ENCODE results near the gene SERPINB6.
A peak's percentile ranks its signal among the peaks of the same experiment; 100 is the strongest.

The SERPINB6 gene

DNA sequence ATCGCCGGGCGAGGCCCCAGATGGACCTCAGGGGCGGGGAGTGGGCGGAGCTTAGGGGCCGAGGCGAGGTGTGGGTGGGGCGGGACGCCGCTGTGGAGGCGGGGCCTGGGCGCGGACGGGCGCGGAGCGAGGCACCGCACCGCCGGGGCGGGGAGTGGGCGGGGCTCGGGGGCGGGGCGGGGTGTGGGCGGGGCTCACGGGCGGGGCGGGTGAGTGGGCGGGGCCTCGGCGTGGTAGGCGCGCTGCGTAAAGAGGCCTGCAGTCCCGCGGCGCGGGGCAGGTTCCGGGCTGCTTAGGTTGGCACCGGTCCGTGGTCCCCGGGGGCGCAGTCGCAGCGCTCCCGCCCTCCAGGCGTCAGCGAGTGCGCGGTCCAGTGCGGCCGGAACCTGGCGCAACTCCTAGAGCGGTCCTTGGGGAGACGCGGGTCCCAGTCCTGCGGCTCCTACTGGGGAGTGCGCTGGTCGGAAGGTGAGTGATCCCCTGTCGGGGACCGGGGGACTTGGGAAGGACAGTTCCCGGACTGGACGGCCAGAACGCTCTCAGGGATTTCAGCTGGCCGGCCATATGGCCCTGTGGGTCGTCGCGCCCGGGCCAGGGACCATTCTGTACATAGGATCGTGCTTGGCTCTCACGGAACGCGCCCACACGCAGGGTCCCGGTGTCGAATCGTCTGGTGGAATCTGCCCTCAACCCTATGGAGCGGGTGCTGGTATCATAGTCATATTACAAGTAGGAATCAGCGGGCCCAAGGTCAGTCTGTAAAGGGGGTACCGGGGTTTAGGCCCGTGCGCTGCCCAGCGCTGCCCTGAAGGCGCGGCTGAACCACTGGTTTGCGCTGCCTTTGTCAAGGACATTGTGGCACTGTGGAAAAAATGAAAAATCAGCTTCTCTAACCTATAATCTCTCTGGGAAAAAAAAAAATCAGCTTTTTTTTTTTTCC is 28.5 kb upstream of the SERPINB6 start, which contains the start of gene NQO2:
NQO2 (plus strand) TSS at position 277 of the 940 bp plus-strand sequence. CDS start 6,659 bp downstream, outside the sequence.
- peak in 56 of 58 donors; percentile 21 to 92 (median 86) for DNase-seq

DNA sequence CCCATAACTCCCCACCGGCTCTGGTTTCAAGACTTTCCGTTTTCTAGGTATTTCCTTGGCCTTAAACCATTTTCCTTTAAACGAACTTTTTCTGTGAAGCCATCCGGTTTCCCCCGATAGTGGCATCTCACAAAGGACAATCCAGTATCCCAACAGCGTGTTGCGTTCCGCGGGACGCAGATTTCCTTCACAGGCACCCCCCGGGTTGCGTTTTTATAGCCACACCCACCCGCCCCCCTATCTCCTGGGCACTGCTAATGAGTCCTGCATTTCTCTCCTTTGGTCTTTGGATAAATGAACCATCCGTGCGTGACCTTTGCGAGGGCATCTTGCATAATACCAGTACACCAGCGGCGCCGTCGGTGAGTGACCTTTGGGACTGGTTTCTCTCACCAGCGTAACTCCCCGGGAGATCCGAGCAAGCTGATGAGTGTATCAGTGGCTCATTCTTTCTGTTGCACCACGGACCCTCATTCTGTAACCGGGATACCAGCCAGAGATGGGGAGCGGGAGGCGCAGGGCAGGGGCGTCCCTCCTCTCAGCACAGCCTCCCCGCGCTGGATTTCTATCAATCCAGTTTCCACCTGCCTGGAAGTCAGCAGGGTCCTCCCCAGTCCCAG is 27.7 kb upstream of the SERPINB6 start:
- DNase-seq = peak in 8 of 58 donors; percentile 38 to 66 (median 50)

DNA sequence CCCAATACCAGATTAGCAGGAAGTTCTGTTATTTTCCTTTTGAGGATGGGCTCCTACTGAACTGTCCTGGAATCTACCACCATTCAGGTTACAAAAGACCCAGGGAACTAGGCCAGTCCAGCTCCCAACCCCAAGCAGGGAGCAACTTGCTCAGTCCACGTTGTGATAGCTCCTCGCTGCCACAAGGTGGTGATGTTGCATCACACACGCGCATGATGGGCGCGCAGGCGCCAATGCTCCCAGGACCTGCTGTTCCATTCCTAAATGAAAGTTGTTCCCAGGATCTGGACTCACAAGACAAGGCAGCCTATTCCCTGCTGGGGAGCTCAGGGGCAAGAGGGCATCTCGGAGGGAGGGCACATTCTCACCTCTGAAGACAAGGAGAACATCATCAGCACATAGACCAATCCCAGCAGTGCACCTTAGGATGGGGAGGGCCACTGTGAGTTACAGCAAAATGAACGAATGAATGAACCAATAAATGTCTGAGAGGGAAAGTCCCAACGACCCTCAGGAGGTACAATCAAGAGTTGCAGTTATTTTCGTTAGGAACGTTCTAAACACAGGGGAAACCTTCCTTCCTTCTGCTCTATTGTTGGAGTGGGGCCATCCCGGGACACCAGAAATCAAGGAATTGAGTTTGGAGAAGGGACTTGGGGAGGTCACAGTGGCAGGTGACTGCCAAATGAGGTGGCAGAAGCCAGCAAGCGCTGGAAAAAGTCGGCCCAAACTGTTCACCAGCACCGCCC is 27.1 kb upstream of the SERPINB6 start:
- peak in 10 of 58 donors; percentile 20 to 55 (median 37) for DNase-seq

DNA sequence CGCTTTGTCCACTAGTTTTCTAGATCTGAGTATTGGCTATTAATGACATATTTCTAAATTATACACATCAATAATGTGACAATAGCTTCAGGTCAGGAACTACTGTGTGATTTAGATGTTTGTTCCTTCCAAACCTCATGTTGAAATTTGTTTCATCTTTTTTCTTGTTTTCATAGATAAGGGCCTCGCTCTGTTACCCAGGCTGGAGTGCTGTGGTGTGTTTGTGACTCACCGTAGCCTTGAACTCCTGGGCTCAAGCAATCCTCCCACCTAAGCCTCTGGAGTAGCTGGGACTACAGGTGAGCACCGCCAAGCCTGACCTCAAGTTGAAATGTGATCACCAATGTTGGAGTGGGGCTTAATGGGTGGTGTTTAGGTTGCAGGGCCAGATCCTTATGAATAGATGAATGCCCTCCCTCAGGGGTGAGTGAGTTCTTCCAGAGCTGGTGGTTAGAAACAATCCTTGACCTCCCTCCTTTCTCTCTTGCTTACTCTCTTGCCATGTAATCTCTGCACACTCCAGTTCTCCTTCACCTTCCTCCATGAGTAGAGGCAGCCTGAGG is 22.5 kb upstream of the SERPINB6 start:
- no peak for DNase-seq

DNA sequence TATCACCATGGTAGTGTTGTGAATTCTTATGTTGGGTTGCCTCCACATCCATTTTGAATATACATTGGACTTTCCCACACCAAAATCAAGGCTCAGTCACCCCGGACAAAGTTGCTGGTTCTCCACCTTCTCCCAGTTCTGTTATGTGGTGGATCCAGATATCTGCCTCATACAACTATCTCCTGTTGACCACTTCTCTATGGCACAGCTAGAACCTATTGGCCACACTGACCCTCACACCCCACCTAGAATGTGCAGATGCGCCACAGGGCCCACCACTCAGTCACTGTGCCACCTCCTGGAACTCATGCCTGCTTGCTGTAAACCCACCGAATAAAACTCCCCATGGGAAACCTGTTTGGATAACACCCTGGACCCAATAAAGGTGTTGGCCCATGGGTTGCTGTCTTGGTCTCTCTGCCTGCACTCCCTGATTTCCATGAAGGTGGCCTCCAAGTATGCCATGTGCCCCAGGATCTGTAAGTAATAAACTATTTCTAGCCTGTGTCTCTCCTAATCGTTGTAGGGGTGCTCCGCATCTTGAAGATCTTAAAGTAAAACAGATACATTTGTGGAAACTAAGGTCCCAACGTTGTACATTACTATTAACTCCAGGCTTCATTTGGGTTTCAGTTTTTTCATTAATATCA is 21.1 kb upstream of the SERPINB6 start:
- no peak for DNase-seq

DNA sequence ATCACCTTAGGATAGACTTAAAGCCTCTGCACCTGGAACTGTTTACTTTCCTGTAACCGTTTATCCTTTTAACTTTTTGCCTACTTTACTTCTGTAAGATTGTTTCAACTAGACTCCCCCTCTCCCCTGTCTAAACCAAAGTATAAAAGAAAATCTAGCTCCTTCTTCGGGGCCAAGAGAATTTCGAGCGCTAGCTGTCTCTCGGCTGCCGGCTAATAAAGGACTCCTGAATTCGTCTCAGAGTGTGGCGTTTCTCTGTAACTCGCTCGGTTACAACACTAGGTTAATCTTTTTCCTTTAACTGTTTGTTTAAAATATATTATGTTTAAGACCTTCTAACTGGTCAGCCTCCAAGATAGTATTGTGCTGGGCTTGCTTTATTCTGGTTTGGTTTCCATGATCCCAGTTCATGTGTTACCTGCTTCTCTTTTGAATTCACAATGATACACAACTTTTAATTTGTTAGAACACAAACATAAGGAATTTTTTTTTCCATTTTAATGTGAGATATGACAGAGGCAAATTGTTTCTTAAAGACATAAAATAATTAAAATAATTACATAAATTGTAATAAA is 19.7 kb upstream of the SERPINB6 start:
- peak in 1 of 58 donors; percentile 36 for DNase-seq

DNA sequence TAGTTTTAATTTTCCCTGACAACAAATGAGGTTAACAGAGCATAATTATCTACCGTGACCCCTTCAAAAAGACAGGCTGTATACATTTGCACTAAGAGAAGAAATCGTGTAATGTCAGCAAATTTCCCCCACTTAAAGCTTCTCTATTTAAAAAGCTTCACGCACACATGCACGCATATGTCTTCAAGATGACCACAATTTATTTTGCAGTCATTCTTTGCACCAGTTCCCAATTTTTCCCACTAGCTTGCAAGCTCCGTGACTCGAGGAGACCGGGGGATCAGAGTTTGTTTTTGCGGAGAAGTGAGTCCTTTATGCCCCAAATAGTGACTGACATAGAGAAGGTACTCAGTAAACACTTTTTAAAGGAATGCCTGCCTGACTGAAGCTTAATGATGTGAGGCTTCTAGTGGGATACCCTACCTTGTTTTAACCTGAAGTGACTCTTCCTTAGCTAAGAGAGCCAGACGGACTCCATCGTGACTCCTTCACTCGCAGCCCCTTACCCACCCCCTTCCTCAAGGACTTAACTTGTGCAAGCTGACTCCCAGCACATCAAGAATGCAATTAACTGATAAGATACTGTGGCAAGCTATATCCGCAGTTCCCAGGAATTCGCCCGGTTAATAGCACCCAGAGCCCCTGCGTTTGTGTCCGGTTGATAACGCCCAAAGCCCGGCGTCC is 19.0 kb upstream of the SERPINB6 start:
- DNase-seq = peak in 25 of 58 donors; percentile 8 to 72 (median 33)

DNA sequence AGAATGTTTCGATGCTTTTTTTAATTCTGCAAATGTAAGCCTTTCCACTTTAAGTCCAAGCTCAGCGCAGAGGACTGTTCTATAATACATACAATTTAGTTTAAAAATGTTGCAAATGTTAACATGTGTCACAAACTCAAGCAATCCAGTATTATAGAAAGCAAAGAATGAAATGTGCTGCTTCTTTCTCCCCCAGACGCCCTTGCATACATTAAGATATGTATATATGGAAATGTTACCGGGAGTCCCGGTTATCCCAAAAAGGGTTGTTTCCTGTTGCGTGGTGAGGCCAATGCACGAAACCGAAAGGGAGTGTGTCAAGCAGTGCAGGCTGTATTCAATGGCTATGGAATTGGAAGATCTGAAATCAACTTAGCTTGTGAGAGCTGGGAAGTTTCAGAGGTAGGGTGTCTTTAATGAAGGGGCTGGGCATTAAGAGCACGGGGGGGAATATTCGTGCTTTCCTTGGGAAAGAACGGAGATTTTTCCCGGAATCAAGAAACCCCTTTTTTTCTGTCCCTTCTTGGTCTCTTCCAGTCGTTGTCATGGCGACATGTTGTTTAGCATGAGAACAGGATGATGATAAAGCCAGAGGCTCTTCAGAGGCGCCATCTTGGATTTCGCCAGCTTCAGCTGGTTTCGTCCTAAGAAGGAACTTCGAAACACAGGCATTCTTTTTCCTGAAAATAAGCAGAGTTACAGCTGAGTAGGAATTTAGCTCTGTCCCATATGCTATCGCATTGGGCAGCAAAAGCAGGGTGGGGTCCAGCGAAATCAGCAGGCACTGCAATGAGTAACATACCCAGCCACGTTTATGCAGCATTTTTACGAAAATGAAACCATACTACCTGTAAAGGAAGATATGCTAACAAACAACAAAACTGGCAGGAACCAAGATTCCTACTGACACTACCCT is 18.2 kb upstream of the SERPINB6 start:
- peak in 56 of 58 donors; percentile 23 to 97 (median 86) for DNase-seq

DNA sequence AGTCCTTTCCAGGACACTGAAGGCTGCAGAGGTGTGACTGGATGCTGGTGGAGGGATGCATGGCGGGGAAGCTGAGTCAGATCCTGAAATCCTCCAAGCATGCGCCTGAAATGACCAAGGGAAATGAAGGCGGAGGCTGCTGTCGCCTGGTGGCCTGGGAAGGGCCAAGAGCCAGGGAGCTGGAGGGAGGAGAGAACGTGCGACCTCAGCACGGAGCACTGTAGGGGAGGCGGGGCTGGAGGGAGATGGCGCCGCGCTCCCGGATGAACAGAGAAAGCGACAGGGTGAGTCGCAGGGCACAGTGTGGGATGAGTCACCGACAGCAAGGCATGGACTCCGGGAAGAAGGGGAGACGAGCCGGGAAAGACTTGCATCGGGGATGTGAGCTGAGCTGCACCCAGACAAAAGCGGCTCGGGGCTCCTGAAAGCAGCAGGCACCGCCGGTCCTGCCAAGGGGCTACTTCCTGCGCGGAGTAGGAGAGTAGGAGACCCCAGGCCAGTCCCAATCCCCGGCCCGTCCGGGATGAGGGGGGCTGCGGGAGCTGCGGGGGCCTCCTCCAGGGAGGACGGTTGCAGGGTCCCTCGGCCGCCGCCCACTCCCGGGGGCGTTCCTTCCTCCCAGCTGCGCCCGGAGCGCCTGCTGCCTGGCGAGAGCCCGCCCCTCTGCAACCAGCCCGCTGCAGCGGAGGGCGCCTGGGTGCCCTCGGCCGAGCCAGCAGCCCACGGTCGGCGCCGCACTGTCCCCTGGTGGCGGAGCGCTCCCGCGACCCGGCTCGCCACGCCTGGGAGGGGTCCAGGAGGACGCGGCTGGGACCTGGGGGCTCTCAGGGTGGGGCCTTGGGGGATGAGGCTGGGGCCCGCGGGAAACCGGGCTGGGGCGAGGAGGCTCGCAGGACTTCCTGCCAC is 17.3 kb upstream of the SERPINB6 start:
- DNase-seq = peak; percentile 61 to 99 (median 87)

DNA sequence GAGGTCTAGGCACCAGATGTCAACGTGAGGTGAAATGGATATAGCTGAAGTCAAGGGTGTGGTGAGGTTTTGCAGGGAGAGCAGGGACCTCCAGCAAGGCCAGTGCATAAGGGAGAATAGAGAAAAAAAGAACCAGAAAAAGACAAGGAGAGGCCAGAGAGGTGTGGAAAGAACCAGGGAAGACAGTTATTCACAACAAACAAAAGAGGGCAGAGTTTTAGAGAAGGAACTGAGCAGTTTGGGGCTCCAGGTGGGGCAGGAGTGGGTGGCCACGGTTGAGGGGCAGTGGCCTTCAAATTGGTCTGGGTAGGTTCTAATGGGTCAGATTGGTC is 16.7 kb upstream of the SERPINB6 start:
- no peak for DNase-seq

DNA sequence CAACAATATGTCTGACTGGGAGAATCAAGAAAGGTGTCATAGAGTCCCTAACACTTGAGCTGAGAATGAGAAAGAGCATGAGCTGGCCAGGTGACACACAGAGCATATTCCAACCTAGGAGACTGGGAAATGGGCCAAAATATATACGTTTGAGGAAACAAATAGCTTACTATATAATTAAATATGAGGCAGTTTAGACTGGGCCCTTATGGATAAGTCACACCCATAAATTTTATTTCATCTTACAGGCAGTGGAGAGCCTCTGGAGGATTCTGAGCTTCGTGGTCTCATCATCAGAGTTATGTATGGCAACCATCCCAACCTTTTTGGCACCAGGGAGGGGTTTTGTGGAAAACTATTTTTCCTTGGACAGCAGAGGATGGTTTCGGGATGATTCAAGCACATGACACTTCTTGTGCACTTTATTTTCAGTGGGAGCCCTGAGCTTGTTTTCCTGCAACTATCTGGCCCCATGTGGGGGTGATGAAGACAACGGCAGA is 15.4 kb upstream of the SERPINB6 start:
- DNase-seq = no peak

DNA sequence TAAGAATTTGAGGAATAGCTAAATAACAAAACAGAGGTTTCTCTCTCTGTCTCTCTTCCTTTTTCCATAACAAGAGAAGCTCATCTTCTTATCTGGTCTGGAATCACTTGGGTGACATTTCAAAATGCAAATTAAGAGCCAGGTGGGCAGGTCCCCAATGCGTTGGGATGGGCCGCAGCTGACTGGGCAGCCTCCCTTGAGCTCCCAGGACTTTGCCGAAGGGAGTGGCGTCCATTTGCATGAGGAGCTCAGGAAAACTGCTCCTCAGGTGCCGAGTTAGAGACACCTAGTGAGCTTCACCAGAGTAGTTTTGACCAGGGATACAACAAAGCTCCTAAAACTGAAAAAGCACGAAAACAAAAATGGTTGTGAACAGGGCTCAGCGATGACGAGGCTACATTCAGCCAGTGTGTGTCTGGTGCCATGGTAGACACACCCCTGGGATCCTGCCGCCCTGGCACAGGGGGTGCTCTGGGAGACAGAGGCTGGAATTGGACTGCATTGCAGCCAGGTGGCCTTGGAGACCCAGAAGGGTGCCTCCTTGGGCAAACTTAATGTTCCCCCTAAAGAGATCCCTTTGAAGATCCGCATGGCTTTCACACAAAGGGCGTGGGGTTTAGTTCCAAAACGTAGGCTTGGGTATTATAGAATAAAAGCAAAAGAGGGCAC is 13.5 kb upstream of the SERPINB6 start:
- DNase-seq = no peak

DNA sequence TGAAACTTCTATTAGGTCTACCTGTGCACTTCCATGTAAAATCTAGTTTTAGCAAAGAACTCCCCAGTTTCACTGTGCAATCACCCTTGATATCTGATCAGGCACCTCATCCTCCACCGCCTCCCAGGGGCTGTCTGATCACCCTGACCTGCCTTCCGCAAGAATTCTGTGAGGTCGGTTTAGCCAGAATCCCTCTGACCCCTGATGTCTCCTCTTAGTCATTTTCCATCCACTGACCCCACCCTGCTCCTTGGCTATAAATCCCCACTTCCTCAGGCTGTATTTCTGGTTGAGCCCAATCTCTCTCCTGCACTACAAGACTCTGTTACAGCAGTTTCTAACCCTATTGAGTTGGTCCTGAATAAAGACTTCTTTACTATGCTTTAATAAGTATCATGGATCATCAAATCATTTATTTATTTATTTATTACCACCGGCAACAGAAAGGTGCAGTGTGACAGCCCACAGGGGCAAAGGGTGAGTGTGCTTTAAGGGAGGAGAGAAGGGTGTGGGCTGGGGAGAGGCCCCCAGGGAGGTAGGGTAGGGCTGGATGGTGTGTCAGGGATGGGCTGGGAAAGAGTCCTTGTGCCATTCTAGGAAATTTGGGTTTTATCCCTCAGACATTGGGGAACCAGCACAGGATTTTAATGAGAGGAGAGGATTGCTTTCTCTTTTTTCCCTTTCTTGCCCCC is 11.2 kb upstream of the SERPINB6 start:
- no peak for DNase-seq

DNA sequence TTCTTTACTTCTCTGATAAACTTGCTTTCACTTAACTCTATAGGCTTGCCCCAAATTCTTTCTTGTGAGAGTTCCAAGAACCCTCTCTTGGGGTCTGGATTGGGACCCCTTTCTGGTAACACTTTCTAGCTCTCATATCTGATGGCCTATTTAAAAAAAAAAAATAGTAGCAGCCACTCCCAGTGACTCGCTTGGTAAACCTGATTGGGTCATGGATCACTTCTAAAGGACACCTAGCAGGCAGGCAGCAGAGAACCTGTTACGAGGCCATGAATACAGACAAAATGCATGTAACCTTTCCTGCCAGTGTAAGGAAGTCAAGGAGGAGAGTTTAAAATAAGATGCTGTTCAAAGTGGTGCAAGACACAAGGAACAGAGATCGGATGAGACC is 9.1 kb upstream of the SERPINB6 start:
- DNase-seq = no peak

DNA sequence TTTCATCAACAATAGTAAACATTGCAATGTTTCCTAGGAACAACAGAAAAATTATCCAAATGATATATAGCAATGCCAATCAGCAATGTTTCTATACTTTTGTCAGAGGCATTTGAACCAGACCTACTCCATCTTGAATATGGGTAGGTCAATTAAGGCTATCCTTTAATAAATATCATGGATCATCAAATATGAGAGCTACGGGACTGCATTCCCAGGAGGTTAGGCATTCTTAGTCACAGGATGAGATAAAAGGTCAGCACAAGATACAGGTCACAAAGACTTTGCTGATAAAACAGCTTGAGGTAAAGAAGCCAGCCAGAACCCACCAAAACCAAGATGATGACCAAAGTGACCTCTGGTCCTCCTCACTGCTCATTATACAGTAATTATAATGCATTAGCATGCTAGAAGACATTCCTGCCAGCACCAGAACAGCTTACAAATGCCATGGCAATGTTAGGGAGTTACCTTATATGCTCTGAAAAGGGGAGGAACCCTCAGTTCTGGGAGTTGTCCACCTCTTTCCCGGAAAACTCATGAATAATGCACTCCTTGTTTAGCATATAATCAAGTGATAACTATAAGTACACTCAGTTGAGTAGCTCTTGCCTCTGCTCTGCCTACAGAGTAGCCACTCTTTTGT is 8.6 kb upstream of the SERPINB6 start:
- DNase-seq = no peak

DNA sequence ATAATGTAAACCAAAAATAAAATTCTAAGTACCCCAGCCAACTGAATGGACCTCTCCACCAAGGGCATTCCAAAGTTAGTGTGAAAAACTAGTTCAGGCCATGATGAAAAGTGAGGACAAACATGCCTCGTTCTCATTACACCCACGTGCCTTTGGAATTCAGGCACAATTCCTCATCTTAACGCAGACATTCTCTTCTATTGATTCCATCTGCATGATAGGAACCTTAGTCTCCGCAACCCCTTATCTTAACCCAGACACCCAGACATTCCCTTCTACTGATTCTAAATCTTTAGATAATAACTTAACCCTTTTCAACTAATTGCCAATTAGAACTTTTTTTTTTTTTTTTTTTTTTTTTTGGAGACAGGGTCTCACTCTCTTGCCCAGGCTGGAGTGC is 7.6 kb upstream of the SERPINB6 start:
- DNase-seq = no peak

Data from anterior cingulate cortex (tissue), 58 donors.